IPS-11a (cell line): ENCODE data around the gene NOL6.
"Not testable (repeated sequence)": the region's sequence is repeated elsewhere in the genome, so short reads cannot be mapped to it uniquely, and the experiment has no call there.

ENCODE experiments used
- H3K4me3 ChIP-seq: one replicate; pipeline ENCODE4 v1.5.1; 2013; ENCODE audit warnings: low read depth, low read length, control low read depth

The NOL6 gene

DNA sequence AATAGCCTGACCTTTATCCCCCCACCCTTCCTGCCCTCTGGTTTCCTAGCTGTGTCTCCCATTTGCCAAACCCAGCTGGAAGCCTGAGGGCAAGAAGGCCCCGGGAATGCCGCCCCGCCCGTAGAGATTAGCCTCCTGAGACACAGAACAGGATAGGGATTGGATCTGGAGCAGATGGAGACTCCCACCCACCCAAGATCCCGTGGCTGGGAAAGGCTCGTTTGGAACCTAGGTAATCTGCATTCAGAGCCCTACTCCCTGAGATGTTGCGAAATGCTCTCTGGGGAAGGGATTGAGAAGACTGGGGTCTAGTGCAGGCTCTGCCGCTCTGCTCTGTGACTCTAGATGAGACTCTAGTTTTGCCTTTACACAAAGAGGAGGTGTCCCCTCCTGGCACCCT is 37.3 kb downstream of the NOL6 start:
- H3K4me3 ChIP-seq = no peak overlapping the region

DNA sequence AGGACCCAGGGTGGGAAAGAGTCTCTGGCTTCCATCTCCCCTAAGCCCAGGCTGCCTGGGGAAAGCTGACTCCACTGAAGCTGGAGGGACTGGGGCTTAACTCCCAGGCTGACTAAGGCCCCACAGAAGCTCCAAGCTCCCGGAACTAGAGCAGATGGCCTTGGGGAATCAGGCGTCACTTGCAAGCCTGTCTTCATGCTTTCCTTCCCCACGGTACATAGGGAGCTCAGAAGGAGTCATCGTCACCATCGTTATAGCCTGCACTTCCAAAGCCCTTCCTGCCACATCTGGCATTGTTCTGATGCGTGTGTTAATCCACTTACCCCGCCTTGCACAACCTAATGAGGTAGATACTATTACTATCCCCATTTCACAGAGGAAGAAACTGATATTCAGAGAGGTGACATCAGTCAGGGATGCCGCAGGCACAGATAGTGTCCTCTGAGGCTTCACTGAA is 37.9 kb downstream of the NOL6 start:
- H3K4me3 ChIP-seq = no peak overlapping the region

DNA sequence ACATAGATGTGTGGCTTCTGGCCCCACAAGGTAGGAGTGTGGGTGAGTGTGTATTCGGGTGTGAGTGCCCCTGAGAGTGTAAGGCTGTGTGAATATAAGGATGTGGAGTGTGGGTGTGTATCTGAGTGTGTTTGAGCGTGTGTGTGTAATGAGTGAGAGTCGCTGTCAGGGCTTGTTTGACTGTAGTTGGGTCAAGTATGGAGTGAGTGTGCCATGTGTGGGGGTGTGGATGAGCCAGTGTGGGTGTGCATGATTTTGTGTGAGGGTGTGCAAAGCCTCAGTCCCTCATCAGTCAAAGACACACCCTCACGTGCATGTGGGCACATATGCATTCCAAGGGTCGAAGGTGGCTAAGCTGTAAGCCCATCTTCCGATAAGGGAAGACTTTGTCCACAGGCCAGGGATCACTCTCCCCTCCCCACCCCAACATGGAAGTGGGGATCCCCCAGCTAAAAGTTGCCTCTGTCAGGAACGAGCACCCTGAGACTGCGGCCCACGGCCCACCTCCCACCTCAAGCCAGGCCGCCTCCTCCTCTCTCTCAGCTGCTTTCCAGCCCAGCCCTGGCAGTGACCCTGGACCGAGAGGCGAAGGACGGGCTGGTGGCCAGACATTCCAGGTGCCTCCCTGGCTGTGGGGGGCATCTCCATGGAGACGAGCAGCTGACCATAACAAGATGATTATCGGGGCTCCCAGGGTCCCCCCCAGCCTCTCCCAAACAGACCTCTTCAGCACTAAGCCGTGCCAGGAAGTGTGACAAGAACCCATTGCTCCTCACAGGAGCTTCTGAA is 39.2 kb downstream of the NOL6 start:
- no peak overlapping the region for H3K4me3 ChIP-seq

DNA sequence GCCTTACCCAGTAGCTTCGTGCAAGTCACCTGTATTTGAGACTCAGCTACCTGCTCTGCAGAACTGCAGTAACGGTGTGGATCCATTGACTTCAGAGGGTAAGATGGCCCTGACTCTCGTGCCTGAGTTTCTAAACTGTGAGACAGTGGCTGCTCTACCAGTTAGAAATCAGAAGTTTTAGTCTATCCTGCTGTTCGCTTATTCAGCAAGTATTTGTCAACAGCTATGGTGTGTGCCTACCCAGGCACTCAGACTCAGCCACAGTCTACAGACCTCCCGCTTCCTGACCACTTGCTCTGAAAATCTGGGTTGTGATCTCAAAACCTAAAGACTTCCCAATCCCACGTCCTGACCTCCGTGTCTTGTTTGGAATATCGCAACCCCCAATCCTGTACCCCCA is 39.9 kb downstream of the NOL6 start:
- no peak overlapping the region for H3K4me3 ChIP-seq

DNA sequence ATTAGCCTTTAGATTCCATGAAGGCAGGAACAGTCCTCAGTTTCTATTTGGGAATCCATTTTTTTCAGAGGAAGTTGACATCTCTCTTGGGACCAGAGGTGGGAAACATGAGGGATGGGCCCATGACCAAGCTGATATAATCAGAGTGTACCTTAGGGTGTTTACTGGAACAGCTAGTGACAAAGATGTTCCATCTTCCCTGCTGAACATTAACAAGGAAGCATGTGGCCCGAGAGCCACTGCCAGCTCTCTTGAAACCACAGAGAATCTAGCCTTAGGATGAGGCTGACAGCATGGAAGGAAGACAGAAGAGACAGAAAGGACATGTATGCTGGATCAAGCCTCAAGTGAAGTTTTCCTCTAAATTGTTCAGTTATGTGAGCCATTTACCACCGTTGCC is 42.3 kb downstream of the NOL6 start:
- H3K4me3 ChIP-seq = no peak overlapping the region

DNA sequence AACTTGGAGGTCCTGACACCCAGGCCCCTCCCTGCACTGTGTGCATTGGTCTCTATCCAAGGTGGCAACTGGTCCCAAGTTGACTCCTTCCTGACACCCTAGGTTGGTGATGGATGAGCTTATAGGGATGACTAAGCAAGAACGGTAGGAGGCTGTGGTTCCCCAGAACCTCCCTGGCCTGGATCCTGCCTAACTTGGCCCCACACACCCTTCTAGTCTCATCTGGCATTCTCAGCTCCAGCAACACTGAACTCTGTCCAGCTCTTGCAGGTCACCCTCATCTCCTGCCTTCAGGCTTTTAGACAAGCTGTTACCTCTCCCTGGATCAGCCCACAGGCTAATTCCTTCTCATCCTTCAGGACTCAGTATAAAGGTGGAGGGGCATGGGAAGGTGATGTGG is 42.8 kb downstream of the NOL6 start:
- no peak overlapping the region for H3K4me3 ChIP-seq

DNA sequence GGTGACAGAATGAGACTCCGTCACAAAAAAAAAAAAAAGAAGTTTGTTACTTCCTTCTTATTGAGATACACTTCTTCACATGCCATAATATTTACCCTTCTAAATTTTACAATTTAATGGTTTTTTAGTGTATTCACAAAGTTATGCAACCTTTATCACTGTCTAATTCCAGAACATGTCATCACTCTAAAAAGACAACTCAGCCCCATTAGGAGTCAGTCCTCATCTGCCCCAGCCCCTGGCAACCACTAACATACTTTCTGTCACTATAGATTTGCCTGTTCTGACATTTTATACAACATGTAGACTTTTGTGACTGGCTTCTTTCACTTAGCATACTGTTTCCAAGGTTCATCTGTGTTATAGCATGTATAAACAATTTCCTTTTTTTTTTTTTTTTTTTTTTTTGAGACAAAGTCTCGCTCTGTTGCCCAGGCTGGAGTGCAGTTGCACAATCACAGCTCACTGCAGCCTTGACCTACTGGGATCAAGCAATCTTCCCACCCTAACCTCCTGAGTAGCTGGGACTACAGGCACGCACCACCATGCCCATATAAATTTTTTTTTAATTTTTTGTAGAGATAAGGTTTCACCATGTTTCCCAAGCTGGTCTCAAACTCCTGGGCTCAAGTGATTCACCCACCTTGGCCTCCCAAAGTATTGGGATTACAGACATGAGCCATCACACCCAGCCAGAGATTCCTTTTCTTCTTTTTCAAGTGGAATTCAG is 44.3 kb downstream of the NOL6 start:
- H3K4me3 ChIP-seq = no peak overlapping the region

DNA sequence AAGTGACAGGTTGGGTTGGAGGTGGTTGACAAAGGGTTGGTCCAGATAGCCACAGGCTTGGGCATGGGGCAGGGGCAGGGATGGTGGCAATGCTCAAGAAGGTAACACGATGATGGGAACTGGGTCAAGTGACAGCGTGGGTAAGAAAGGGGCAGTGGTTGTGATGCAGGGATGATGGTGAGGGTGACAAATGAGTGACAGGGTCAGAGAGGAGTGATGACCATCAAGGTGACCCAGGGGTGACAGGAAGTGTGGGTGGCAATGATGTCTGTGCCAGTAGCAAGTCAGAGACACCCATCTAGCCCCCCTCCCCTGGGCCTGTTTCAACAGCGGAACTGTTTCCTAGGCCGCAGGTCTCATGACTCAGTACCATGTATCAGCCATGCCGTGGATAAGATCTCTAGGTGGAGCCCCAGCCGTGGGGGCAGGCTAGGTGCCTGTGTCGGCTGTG is 46.9 kb downstream of the NOL6 start:
- no peak overlapping the region for H3K4me3 ChIP-seq

DNA sequence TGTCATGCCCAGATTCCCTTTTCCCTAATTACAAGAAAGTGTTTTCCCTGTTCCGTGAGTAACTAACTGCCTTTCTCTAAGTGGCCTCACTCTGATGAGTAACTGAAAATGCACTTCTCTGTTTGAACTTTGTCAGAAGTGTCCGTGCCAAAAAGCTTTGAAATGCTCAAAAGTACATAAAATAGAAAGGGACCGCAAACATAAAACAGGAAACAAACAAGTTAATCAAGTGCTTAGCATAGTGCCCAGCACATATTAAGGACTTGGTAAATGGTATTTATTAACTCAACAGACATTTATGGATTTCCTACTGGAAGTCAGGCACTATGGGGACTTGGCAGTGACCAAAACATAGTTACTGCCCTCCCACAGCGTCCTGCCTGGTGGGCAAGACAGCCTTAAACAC is 48.6 kb downstream of the NOL6 start:
- H3K4me3 ChIP-seq = no peak overlapping the region

DNA sequence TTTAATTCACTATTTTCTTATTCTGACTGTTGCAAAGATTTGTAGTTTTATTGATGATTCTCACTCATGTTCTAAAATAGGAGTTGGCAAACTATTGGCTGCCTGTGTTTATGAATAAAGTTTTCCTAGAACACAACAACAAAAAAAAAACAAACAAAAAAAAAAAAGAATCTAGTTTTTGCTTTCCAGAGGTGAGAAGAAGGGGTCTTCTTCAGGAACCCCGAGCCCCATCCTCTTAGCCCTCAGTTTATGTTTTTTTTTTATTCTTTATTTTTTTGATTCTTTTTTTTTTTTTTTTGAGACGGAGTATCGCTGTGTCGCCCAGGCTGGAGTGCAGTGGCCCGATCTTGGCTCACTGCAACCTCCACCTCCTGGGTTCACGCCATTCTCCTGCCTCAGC is 49.2 kb downstream of the NOL6 start:
- H3K4me3 ChIP-seq = not testable (repeated sequence)

DNA sequence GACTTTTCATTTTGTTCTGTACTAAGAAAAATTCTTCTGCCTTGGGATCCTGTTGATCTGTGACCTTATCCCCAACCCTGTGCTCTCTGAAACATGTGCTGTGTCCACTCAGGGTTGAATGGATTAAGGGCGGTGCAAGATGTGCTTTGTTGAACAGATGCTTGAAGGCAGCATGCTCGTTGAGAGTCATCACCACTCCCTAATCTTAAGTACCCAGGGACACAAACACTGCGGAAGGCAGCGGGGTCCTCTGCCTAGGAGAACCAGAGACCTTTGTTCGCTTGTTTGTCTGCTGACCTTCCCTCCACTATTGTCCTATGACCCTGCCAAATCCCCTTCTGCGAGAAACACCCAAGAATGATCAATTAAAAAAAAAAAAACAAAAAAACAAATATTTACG is 49.7 kb downstream of the NOL6 start:
- not testable (repeated sequence) for H3K4me3 ChIP-seq

DNA sequence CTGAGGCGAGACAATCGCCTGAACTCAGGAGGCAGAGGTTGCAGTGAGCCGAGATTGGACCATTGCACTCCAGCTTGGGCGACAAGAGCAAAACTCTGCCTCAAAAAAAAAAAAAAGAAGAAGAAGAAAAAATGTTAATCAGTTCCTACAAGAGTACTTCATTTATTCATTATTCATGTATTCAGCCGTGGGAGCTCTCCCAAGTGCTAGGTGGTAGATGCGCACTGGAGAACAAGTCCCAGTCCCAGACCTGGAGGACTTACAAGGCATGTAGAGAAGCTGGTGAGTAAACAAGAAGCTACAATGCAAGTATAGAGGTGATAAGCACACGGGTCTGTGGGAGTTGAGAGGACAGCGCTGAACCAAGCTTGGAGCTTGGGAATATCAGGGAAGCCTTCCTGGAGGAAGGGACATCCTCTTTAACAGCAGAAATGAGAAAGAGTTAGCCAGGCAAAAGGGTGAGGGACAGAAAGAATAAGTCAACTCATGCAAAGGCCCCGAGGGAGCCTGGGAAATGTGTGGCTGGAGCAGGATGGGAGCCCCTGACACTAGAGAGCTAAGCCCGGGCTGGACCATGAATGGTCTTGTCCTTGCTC is 53.9 kb downstream of the NOL6 start:
- H3K4me3 ChIP-seq = no peak overlapping the region

DNA sequence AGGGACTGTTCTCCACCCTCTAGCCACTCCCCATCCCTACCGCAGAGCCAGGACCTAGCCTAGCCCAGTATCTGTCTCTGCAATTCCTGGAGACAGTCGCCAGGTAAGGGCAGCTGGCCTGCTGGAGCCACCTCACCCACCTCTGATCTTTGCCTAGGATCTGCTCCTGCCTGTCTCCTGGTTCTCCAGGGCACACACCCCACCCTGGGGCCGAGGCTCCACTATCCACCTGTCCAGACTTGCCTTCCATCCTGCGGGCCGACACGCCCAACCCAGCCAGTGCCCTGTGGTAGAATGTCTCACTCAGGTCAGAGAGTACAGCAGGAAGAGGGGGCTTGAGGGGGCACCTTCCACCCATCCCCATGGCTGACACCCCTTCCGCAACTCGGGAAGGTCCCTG is 55.6 kb downstream of the NOL6 start:
- H3K4me3 ChIP-seq = no peak overlapping the region

DNA sequence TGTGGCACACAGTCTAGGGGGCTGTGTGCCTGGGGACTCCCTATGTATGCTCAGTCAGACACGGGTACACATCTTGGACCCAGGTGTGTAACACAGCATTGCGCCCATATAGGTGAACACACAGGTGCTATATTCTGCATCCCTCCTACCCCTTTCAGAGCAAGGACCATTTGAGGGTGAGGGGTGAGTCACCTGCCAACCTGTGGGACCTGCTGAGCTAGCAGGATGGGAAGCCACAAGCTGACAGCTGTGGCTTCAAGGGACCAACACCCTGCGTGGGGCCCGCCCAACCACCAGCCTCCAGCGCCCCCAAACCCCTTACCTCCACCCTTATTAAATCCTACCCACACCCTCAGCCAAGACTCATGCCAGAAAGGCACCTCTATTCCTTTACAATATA is 56.7 kb downstream of the NOL6 start:
- H3K4me3 ChIP-seq = no peak overlapping the region

DNA sequence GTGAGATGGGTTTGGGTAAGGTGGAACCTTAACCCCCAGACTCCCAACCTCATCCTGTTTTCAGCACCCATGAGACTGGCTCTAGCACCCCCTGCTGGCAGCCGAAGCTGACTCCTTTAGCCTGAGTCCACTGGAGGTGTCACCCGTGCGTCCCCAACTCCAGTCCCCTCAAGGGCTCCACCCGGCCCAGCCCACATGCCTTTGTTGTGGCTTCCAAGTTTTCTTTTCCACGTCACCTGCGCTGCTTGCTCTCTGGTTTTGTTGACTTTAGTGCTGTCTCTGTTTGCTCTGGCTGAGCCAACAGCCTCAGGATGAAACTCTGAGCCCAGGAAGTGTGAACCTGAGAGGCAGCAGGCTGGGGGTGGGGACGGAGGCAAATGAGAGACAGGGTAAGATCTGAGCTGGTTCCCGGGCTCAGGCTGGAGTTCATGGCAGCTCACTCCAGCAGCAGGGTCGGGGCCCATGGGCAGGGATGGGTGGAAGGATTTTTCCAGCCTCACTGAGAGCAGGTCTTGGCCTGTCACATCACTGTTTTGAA is 58.2 kb downstream of the NOL6 start:
- H3K4me3 ChIP-seq = no peak overlapping the region

DNA sequence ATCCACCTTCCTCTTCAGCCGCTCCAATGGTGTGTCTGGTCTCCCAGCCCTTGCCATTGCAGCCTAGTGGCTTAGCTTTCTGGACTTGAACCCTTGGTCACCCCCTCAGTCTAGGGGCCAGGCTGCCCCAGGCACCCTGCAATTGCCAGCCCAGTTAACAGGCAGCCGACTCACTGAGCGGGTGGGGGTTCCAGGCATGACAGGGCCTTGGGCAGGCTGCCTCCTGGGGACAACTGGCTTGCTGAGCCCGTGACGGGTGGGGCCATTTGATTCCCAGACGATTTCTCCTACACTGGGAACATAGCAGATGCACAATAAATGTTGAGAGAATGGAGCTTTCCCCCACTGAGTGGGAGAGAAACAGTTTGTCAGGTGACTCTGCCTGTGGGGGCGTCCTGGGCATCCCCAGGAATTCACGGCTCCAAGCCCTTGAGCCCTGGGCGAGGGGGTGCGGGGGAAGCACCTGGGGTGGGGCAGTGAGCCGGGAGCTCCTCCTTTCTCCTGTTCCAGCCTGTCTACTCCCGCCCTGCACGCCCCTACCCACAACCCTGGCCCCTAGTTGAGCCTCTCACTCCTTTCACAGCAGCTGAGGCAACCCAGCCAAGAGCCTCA is 58.7 kb downstream of the NOL6 start:
- no peak overlapping the region for H3K4me3 ChIP-seq

DNA sequence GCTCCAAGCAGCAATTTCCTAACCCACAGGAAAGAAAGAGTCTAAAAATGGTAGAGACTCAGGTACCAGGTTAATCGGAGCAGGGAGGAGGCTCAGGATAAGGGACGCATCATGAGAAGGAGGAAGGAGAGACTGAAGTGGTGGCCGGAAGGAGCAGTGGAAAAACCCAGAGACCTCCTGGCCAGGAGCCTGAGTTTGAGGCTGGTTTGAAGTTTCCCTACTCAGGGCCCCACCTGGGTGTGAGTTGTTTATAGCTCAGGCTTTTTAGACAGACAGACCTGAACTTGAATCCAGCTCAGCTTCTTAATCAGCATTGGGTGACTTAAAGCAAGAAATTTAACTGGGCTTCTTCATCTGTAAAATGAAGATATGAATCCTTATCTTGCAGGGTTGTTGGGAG is 59.5 kb downstream of the NOL6 start:
- H3K4me3 ChIP-seq = no peak overlapping the region
